ENCODE data around the gene ZHX3. TPM values are rescaled to one million over a fixed set of nuclear protein-coding genes. Genes with fewer than 3 reads are reported as not detected.

The ZHX3 gene
- total and polyA plus RNA-seq, 10 of the 15 experiments (the other 5 are each of a cell fraction or from before 2014, with no cell fraction given): 1.3 to 14.0 (median 5.0) TPM

DNA sequence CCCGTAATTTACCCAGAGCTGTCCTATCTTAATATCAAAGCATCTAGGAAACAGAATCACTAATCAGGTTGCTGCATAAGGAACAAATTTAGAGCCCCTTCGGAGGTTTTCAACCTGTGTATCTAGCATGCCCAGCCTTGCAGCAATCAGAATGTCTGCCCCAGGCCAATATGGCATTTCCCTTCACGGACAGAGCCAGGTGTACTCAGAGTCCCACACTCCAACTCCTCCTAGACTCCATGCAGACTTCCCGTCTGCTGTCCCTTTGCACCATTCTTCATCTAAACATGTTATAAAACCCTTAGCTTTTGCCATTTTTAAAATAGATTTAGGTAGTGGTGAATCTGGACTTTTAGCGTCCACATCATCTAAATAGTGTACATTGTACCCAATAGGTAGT lies 61.0 kb downstream of the ZHX3 start:
- no TSS peak for BruUV-seq (replicated peaks)
- Histone ChIP-seq H3K4me2 (ENCODE audit: control insufficient read depth, insufficient read depth) (no peak overlapping the region), H3K27ac (ENCODE audit: control insufficient read depth, insufficient read depth) (no peak overlapping the region), H3K36me3 (ENCODE audit: control insufficient read depth in 2 of 2, insufficient read depth in 2 of 2, low read length in 1 of 2) (no peaks in the 10 kb centered on the region), H3K27me3 (replicated peaks in 1 of 2; ENCODE audit: control insufficient read depth in 2 of 2, insufficient read depth in 2 of 2, low read length in 1 of 2) (no peaks in the 10 kb centered on the region), H3K9ac (ENCODE audit: control insufficient read depth, insufficient read depth, low read length) (no peak overlapping the region), H3K4me1 (ENCODE audit: control insufficient read depth, insufficient read depth, low read length) (no peaks in the 10 kb centered on the region), H3K79me2 (ENCODE audit: control insufficient read depth, insufficient read depth, low read length) (no peaks in the 10 kb centered on the region), H4K20me1 (ENCODE audit: control insufficient read depth, insufficient read depth) (no peaks in the 10 kb centered on the region), H3K9me3 (replicated peaks; ENCODE audit: control insufficient read depth, insufficient read depth, low read length) (no peaks in the 10 kb centered on the region), H3K4me3 (no peak overlapping the region), H2AFZ (ENCODE audit: control insufficient read depth, low read depth, low read length) (no peak overlapping the region)
- ATAC-seq: no peak
- in situ Hi-C loops (cut with MboI) (no loop called here), intact Hi-C loops (cut with micrococcal nuclease; ENCODE audit: unreplicated experiment) (no loop called here)
- ChIA-PET POLR2A (no interaction called here), RAD21 (ENCODE audit: unreplicated experiment) (no interaction called here), SMC1A (ENCODE audit: uncharacterized antibody, unreplicated experiment) (interaction anchor here (0.7 to 1.7 kb wide), 3 partner anchors 15 to 84 kb away, joined by 3 read pairs; partner anchors contain the start of gene LPIN3), CTCF (interaction anchor here (0.5 to 1.2 kb wide), 6 partner anchors 12 to 219 kb away, joined by 3 read pairs; no protein-coding TSS in a partner anchor)
- WGBS (ENCODE audit: insufficient coverage, insufficient replicate concordance, low lambda C conversion rate, missing lambda C conversion rate): 93% methylated on average over 5 of the region's 5 CpGs
- no peak for DNase-seq (ENCODE audit: low read depth, low spot score)
- no peak for FAIRE-seq
- no peak for TF ChIP-seq RCOR1 (conservative IDR thresholded peaks at IDR 0.05; ENCODE audit: low read depth, low read length)
- no peak for TF ChIP-seq JUNB (IDR thresholded peaks at IDR 0.05)
- no peak for TF ChIP-seq CHD4 (IDR thresholded peaks at IDR 0.05)
- TF ChIP-seq, protein P1, sequence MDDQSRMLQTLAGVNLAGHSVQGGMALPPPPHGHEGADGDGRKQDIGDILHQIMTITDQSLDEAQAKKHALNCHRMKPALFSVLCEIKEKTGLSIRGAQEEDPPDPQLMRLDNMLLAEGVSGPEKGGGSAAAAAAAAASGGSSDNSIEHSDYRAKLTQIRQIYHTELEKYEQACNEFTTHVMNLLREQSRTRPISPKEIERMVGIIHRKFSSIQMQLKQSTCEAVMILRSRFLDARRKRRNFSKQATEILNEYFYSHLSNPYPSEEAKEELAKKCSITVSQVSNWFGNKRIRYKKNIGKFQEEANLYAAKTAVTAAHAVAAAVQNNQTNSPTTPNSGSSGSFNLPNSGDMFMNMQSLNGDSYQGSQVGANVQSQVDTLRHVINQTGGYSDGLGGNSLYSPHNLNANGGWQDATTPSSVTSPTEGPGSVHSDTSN (IDR thresholded peaks at IDR 0.05; ENCODE audit: insufficient replicate concordance, low read depth, low read length): no peak
- TF ChIP-seq, protein P2, sequence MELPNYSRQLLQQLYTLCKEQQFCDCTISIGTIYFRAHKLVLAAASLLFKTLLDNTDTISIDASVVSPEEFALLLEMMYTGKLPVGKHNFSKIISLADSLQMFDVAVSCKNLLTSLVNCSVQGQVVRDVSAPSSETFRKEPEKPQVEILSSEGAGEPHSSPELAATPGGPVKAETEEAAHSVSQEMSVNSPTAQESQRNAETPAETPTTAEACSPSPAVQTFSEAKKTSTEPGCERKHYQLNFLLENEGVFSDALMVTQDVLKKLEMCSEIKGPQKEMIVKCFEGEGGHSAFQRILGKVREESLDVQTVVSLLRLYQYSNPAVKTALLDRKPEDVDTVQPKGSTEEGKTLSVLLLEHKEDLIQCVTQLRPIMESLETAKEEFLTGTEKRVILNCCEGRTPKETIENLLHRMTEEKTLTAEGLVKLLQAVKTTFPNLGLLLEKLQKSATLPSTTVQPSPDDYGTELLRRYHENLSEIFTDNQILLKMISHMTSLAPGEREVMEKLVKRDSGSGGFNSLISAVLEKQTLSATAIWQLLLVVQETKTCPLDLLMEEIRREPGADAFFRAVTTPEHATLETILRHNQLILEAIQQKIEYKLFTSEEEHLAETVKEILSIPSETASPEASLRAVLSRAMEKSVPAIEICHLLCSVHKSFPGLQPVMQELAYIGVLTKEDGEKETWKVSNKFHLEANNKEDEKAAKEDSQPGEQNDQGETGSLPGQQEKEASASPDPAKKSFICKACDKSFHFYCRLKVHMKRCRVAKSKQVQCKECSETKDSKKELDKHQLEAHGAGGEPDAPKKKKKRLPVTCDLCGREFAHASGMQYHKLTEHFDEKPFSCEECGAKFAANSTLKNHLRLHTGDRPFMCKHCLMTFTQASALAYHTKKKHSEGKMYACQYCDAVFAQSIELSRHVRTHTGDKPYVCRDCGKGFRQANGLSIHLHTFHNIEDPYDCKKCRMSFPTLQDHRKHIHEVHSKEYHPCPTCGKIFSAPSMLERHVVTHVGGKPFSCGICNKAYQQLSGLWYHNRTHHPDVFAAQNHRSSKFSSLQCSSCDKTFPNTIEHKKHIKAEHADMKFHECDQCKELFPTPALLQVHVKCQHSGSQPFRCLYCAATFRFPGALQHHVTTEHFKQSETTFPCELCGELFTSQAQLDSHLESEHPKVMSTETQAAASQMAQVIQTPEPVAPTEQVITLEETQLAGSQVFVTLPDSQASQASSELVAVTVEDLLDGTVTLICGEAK (IDR thresholded peaks at IDR 0.05; ENCODE audit: borderline replicate concordance): no peak
- TF ChIP-seq RBBP5 (conservative IDR thresholded peaks at IDR 0.05): no peak
- no peak for TF ChIP-seq NFYB (IDR thresholded peaks at IDR 0.05; ENCODE audit: insufficient read depth, low read depth, low read length)
- TF ChIP-seq CBFB (IDR thresholded peaks at IDR 0.05; ENCODE audit: low read depth): no peak
- TF ChIP-seq MEF2B (IDR thresholded peaks at IDR 0.05; ENCODE audit: partially characterized antibody, poor library complexity, severe bottlenecking): no peak
- TF ChIP-seq YY1 (IDR thresholded peaks at IDR 0.05; ENCODE audit: low read depth, low read length): no peak
- no peak for TF ChIP-seq SREBF2 (IDR thresholded peaks at IDR 0.05; ENCODE audit: low read length)
- TF ChIP-seq NR2F1 (conservative IDR thresholded peaks at IDR 0.05): no peak
